Stimulated activated CD4-positive, alpha-beta T cell treated with anti-CD3 and anti-CD28 coated beads, Interleukin-4, amount 100 ng/mL, for 1 hour (primary cell): ENCODE results near the gene IFT43.
A peak's percentile ranks its signal among the peaks of the same experiment; 100 is the strongest.
"Not testable (repeated sequence)": the region's sequence is repeated elsewhere in the genome, so short reads cannot be mapped to it uniquely, and the experiment has no call there.

Source experiments
- DNase-seq: peaks from one replicate; pipeline ENCODE4 v3.0.0-alpha.2; 2020

Gene IFT43

DNA sequence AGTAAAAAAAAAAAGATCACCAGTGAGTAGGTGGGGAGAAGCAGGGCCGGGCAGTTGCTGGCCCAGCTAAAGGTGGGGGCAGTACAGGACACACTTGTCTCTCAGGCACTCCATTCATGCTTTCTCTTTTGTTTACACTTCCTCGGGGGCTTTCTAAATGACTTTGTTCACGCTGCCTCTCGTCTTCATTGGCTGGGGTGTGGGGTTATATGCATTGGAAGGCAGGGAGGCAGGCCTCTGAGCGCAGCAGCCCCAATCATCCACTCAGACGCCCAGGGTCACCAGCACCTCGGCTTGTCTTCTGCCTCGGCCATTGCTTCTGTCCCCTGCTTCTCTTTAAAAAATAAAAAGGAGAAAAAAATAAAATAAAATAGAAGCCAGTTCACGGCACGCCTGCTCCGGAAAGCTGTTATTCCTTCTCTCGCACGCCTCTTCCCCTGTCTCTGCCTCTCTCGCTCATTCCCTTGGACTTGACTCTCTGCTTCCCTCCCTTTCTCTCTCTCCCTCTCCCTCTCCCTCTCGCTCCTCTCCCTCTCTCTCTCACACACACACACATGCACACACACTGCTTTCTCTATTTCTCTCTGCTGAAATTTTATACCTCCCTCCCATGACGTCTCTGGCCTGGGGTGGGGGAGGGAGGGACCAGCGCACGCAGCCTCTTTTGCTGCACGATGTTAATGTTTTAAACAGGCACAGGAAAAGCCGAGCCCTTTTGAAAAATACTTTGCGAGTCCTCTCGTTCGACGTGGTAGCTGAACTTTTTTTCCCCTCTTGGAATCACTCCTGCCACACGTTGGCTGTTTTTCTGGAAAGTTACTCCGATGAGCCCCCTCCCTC is 3.9 kb upstream of the IFT43 start, which contains the start of gene TGFB3:
TSS of gene TGFB3 (minus strand) at position 570 of the 840 bp plus-strand sequence. CDS start 1,102 bp downstream, outside the sequence.
- DNase-seq, result peak; percentile 51

- peak; percentile 76 for DNase-seq
Observed at GRCh38 chr14:75982266-75983018, 3.1 kb upstream of the IFT43 start.

DNA sequence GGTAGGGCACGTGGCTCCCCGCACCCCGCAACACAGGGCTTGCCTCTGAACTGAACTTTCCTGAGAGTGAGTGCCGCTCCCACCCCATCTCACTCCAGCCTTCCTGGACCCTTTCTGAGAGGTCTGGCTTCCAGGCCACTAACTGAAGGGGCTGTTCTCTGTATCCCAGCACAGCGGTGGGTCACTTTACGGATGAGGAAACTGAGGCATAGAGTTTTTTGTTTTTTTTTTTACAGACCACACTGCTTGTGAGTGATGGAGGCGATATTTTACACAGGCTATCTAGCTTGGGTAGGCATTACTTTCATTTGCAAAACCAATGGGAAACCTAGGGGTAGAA is 2.6 kb upstream of the IFT43 start:
- DNase-seq, result no peak

DNA sequence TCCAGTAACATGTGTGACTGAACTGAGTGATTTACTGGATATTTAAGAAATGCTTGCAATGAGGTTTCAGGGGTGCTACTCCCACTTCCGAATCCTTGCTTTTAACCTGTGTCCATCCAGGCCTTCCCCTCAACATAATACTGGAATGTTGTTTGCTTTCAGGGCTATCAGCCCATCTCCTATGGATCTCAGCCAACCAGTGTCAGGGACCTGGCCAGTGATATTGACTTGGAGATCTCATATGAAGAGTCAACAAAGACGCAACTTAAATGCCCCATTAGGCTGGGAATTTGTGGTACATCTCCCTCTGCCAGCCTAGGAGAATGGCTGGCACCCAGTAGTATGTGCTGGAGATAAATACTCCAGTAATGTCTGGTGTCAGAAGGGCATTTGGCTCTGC is 889 bp upstream of the IFT43 start:
- DNase-seq, result no peak

DNA sequence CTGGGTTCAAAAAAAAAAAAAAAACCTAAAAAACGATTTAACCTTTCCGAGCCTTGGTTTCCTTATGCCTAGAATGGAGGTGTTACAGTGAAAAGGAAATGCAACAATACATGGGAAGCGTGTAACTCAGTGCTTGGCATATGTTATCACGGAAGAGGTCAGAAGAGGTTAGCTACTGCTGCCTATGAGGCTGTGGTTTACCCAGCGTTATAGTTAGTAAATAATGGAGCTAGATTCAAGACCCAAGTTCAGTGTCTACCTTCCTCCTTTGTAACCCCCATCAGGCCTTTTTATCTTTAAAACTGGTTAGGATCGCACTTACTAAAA is 839 bp downstream of the IFT43 start:
- DNase-seq, result no peak

DNA sequence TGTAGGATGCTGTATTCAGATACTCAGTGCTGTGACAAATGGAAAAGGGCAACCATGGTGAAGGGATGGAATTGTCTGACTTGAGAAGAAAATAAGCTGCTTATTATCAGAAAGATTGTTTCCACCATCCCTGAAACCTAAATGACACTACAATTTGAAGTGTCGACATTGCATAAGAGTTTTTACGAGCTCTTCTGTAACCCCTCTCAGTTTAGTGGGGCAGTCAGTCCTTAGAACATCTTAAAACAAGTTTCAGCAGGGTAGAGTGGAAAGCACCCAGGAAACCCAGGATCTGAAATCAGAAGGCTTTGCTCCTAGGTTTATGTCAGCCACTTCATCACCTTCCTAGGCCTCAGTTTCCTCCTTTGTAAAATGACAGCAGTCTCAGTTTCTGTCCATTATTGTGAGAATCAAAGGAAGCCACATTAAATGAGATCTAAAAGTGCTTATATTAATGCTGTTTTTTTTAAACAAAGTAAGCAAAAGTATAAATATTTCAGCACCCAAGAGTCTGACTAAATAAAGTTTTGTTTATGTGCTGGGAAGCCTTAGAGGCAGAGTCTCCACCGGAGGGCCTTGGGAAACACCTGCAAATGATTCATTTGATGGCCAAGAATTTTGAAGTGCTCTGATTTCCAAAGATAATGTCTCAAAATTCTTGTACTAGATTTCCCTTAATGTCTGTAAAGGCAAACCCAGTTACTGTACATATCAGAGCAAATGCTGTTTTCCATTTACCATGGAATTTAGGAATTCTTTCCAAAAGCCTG is 1.8 kb downstream of the IFT43 start:
- DNase-seq, result no peak

DNA sequence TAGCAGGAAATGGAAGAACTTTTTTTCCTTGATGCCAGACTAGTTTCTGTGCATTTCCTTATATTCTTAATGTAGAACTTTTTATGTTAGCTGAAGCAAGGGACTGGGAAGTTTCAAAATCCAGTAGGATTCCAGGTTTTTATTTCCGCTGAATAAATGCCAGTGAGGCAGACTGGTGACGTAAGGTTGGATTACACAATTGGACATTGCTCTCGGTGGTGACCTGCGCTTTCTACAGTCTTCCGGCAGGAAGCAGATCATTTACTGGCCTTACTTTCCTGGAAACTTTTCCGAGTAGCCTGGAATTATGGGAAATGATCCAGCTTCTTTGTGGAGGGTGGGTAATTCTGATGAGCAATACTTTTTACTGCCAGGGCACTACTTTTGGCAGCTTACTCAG is 3.6 kb downstream of the IFT43 start:
- no peak for DNase-seq

DNA sequence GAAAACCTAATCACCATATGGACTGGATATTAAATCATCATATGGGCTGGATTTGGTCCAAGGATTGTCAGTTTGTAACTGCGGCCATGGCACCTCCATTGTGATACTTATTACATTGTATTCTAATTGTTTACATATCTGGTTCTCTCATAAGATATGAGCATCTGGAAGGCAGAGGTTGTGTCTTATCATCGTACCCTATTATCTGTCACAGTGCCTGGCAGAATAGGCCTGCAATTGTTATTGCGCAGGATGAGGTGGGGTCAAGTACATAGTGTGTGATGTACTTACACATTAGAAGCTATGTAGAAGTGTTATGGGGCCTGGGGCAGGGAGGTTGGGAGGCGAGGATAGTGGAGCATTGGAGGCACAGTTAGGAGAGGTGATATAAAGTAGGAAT is 4.7 kb downstream of the IFT43 start:
- no peak for DNase-seq

- DNase-seq, result no peak
Observed at GRCh38 chr14:75991753-75992152, 6.2 kb downstream of the IFT43 start.

DNA sequence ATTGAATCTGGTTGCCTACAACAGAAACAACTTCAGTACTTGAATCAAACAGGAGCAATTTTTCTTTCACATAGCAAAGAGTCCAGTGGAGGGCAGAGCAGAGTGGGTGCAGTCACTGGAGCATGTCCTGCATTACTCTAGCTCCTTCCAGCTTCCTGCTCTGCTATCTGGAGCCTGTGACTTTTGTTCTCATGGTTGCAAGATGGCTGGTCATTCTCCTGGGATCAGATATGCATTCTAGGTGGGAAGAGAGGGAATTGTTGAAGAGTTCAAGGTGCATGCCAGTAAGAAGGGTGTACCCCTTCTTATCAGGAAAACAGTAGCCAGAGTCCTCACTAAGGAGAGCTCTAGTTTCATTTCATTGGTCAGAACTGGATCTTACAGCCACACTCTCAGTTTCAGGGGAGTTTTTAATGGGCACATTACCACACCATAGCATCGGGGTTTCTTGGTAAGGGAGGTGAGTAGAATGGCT is 8.0 kb downstream of the IFT43 start:
- DNase-seq, result no peak

DNA sequence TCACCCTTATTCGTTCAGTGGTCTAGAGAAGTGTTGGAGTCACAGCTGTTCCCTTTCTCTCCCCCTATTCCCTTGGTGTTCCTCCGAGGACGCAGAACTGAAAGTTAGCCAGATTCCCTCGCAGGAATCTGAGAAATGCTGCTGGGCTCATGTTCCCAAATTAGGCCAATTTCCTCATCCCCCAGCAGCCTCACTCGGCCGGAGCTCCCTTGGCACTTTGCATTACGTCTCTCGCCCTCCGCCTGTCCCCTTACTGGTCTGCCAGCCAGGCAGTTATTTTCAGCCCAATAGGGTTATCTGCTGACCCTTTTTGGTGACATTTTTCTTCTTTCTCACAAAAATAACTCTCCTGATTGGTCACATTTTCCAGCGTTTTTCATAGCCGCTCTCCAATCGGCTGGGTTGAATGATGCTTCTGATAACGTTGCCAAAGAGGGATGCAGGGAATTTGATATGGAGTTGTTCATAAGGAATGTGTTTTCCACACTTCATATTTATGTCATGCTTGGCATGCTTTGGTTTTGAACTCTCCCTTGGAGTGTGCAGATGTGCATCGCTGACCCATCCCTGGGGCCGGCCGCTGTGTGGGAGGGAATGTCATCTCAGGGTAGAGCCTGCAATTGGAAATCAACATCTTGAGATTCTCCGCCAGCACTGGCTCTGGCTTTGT is 9.9 kb downstream of the IFT43 start:
- DNase-seq, result no peak

- no peak for DNase-seq
Observed at GRCh38 chr14:75996488-75996887, 10.9 kb downstream of the IFT43 start.

GRCh38 chr14:75999511-76000190 is 14.1 kb downstream of the IFT43 start:
- DNase-seq, result no peak

- no peak for DNase-seq
Observed at GRCh38 chr14:76002383-76002782, 16.8 kb downstream of the IFT43 start.

DNA sequence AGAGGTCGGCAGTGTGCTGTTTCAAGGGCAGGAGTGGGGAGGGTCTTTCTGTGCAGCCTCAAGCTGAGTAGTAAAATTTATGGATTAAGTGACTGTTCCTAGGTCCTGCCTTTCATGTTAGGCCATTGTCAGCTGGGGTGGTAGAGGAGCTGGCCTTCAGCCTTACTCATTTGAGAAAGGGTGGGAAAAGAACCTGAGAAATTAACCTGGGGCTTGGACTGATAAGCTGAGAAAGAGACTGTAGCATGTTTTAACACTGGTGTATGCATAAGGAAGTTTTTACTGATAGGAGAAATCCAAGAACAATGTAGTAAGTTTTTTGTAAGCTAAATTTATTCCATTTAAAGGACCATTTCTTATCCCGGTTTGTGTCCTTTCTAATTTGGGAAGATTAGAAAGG is 20.7 kb downstream of the IFT43 start:
- no peak for DNase-seq

GRCh38 chr14:76007379-76007778 is 21.8 kb downstream of the IFT43 start:
- no peak for DNase-seq

DNA sequence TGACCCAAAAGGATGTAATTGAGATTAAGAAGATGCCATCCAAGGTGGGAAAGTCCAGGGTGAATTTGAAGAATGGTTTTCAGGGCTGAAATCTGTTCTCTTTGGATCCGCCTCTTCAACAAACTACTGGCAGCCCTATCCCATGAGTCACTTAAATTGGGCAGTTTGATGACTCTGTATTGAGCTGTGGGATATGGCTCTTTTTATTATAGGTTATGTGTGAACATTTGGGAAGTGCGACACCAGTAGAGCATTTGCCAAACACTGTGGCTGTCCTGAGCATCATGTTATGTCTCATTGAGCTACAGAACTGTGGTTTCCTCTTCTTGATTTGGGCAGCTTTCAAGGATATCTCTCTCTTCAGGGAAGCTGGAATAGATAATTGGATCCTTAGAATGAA is 22.3 kb downstream of the IFT43 start:
- DNase-seq, result no peak

GRCh38 chr14:76009627-76010026 is 24.1 kb downstream of the IFT43 start:
- not testable (repeated sequence) for DNase-seq

DNA sequence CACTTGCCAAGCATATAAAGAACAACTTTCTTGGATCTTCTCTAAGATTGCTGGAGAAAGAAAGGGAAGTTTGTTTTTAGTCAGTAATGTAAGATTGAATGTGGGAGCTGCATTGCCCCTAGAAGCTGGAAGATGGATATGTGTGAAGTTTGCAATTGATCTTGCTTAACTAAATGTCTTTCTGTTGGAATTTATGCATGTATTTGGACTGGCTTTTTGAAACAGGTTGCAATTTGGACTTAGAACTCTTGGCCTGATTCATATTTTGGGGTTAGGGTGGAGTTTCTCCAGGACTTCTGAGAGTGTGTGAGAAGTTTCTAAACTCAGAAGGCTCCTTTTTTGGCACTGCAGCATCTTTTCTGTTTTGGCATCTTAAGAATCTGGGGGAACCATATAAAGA is 26.4 kb downstream of the IFT43 start:
- no peak for DNase-seq

DNA sequence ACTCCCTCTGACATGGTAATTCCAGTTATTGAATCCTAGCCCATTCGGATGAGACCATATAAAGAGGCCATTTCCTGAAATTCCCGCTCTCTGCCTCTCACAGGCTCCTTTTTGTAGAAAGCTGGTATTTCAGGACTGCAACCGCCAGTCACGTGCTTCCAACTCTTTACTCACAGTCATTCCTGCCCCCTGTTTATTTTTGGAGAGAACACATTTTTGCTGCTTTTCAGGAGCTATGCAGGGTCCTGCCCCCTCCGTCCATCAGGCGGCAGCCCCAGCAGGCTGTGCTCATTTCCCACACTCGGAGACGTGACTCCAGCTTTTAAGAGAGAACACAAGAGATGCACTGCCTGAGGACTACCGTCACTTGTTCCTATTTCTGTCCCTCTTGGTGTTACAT is 26.8 kb downstream of the IFT43 start:
- DNase-seq, result no peak

DNA sequence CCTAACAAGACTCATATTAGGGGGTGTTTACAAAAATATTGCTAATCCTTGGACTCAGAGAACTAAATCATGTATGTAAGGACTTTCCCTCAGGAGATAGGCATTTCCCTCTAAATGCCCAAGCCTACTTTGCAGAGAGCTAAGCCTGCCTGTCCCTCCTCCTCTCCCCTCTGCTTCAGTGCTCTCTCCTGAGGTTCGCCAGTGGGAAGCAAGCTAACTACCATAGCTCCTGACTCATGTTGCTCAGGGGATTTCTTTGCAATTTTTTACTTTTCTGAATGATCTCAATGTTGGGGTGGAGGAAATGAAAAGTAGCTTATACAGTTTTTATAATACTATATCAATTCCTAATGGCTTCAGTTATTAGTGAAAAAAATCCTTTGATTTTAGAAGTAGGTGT is 29.6 kb downstream of the IFT43 start:
- DNase-seq, result no peak

DNA sequence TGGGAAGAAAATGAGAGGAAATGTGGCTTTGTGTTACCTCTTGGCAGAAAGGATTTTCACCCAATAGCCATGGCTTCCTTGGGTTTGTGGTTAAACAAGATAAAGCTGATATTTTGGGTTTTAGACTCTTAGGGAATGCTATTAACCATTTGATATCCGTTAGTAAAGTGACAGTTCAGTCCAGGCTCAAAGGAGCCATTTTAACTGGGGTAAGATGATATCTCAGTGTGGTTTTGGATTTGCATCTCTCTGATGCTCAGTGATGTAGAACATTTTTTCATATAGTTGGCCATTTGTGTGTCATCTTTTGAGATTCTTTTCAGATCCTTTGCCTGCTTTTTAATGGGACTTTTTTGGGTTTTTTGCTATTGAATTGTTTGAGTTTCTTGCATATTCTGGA is 30.1 kb downstream of the IFT43 start:
- DNase-seq, result no peak
